ENCODE measurements around the gene FBXO45.

Gene FBXO45

GRCh38 chr3:196624907-196625306 is 56.4 kb downstream of the FBXO45 start:
- DNase-seq (ENCODE audit: low spot score), result no peak
- no peak for TF ChIP-seq CTCF (IDR thresholded peaks at IDR 0.05)
- Histone ChIP-seq H3K27ac (peak overlapping the region in 1 of 2 donors; percentile 75), H3K4me3 (no peak overlapping the region)

GRCh38 chr3:196625331-196625730 is 56.9 kb downstream of the FBXO45 start:
- DNase-seq (ENCODE audit: low spot score), result no peak
- no peak for TF ChIP-seq CTCF (IDR thresholded peaks at IDR 0.05)
- no peak overlapping the region for H3K4me3 ChIP-seq
- peak overlapping the region in 1 of 2 donors; percentile 75 for H3K27ac ChIP-seq

DNA sequence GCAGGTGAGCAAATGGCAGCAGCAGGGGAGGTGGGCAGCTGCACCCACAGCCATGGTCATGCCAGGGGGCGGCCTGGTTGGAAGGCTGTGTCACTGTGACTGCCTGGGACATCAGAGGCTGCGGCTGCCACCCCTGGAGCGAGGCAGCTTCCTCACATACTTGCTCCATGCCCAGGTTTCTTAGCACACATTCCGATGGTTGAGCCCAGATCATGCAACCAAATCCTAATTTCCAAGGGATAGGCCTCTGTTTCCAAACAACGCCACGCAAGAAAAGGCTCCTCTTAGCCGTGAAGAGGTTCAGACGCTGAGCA is 59.4 kb downstream of the FBXO45 start:
- no peak for DNase-seq (ENCODE audit: low spot score)
- H3K27ac ChIP-seq, result no peak overlapping the region
- TF ChIP-seq CTCF (IDR thresholded peaks at IDR 0.05), result no peak
- H3K4me3 ChIP-seq, result no peak overlapping the region

DNA sequence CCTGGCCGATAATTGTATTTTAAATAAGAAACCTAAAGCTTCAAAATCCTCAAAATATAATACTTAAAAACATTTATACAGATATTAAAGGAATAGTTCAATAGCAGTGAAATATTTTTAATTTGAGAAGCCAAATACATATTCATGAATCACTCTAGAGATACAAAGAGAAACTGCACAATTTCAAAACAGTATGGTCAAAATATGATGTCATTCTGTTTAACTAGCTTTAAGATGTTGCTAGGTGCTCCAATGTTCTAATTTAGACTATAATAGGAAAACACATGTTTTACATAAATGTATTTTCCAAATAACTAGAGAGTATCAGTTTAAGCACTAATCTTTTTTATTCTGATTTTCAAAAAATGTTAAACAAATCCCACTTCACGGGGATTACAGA is 60.8 kb downstream of the FBXO45 start:
- no peak for TF ChIP-seq CTCF (IDR thresholded peaks at IDR 0.05)
- no peak for DNase-seq (ENCODE audit: low spot score)
- no peak overlapping the region for H3K4me3 ChIP-seq
- H3K27ac ChIP-seq, result no peak overlapping the region

DNA sequence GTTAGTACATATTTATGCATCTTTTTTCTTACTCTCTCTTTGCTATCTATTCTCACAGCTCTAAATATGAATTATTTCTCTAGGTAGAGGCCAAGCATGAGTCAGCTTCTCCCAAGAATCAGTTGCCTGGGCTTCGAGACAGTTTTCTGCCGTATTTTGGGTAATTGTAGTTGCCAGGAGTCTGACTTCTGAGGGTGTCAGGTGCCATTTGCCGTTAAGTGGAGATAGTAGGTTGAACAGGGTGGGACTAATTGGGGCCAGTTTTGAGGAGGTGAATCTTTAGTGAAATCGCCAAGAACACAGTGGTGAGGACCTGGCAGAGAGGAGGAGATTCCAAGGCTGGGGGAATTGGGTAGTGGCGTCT is 63.2 kb downstream of the FBXO45 start:
- Histone ChIP-seq H3K4me3 (peak overlapping the region; percentile 83), H3K27ac (peak overlapping the region; percentile 54 to 86)
- no peak for TF ChIP-seq CTCF (IDR thresholded peaks at IDR 0.05)
- DNase-seq (ENCODE audit: low spot score), result no peak

- Histone ChIP-seq H3K27ac (peak overlapping the region; percentile 54 to 86), H3K4me3 (peak overlapping the region; percentile 83)
- no peak for TF ChIP-seq CTCF (IDR thresholded peaks at IDR 0.05)
- DNase-seq (ENCODE audit: low spot score), result no peak
These were observed 63.7 kb downstream of the FBXO45 start for GRCh38 chr3:196632046-196632751.

DNA sequence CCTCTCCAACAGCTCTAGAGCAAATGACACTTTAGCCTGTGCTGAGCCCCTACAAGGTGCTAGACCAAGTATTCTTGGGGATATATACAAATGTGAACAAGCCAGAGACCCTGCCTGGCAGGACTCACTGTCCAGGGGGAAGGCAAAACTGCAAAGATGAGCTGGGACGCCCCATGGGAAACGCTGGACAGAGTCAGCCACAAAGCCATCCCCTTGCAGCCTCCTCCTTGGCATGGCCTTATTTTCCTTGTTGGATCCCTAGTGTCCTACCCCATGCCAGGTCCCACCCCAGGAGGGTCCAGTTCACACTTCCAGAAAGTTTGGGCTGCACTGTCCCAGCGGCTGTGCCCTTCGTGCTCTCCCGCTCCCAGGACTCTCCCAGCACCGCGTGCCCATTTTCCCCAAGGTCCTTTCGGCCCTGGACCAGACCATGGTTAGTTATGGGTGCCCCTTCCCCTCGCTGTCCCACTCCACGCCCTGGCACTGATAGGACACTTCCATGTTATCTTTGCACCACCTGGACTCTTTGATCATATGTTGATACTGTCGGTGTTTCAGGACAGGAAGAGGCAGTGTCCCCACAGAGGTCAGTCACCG is 65.2 kb downstream of the FBXO45 start:
- H3K27ac ChIP-seq, result peak overlapping the region; percentile 18 to 76
- no peak for DNase-seq (ENCODE audit: low spot score)
- TF ChIP-seq CTCF (IDR thresholded peaks at IDR 0.05), result no peak
- no peak overlapping the region for H3K4me3 ChIP-seq
